HG02943 (cell line): ENCODE results near the gene CTBP2.

ENCODE experiments used
- ATAC-seq: cut with Tn5 transposase; IDR thresholded peaks from one replicate; pipeline ENCODE4 v1.9.1; 2021; ENCODE audit warnings: mild to moderate bottlenecking, low read depth, moderate library complexity; ENCODE audit not compliant: unreplicated experiment

The CTBP2 gene

GRCh38 chr10:125004571-125005311 is 155.6 kb downstream of the CTBP2 start:
- no peak for ATAC-seq

DNA sequence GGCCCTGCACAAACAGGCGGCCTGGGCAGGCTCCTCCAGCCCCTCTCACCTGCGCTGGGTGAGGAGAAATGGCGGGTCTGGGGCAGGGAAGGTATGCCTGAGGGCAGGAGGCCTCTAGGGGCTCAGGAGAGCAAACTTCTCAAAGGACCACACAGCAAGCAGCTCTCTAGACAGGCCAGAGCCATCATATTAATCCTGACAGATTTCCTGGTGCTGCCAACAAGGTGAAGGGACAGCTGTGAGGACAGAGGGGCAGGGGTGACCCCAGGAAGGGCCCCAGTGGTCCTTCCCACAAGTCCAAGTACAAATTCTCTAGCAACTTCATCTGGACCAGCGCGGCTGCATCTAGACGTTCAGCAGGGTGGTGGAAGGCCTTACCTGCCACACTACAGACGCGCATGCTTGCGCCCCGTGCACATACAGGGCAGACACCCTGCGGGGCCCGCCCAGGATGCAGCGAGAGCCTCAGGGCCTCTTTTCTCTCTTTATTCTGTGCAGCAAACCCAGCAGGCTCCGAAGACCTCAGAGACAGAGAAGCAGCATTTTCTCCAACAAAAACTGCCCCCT is 156.4 kb downstream of the CTBP2 start:
- ATAC-seq: no peak

DNA sequence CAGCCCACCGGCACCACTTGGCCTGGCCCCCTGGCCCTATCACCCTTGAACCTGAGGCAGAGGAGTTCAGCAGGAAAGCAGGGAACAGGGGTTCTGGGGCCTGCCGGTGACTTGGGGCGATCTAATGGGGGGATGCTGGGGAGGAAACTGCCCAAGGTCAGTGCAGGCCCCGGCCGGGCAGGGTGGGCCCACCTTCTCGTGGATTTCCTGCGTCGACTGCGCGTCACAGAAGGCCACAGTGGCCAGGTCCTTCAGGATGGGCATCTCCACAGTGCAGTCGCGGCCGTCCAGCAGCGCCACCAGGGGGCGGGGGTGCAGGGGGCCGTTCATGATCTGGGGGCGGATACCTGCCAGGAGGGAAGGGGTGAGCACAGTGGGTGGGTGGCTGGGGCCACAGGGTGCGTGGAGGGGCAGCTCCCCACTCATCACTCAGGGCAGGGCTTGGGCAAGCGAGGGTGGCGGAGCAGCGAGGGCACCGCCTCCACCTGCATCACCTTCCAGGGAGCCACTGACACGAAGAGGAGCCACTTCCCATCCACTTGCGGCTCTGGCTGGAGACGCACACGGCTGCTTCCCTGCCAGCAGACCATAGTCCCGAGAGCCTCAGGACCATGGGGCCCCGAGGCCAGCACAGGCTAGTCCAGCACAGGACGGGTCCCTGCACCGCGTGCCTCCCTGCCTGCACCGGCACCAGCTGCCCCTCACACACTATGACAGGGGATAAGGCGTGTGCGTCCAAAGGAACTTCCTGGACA is 157.0 kb downstream of the CTBP2 start:
- ATAC-seq: no peak

DNA sequence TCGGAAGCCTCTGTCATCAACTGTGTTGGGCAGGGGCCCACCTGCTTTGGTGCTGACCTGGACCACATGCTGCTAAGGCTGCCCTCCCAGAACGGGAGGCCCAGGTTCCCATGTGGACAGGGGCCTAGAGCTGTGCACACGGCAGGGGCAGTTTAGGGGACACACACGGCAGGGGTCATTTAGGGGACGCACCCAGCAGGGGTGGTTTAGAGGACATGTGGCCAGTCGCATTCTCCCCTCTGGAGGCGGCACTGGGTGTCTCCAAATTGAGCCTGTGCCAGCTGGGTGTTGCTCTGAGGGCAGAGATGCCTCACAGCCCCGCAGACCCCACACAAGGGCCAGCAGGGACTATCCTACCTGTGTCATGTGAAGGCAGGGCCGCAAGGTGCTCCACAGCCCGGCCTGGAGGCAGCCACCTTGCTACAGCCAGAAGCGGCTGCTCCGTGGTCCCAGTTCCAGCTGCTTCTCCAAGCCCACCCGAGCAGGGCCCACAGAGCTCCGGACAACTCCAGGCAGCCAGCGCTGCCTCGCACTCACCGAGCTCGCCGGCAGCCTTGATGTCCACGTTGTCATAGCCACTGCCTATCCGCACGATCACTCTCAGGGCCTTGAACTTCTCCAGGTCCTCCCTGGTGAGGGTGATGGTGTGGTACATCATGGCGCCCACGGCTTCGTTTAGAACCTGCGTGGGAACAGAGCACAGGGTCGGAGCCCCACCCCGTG is 157.8 kb downstream of the CTBP2 start:
- ATAC-seq: no peak

DNA sequence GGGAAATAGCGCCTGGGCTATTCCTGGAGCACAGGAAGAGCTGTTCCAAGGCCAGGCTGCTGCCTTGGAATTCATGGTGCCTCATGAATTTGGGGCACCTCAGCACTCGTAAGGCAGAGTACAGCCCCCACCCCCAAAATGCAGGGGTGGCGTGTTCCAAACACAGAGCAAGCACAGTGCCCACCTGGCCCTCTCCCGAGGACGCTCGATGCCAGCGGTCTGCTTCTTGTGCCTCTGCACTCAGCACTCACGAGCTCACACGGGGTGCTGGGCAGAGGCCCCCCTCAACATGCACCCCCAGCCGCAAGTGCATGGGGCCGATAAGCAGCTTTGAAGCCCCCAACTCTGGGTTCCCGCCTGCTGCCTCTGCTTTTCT is 158.3 kb downstream of the CTBP2 start:
- ATAC-seq: no peak

- ATAC-seq: no peak
Observed at GRCh38 chr10:125001313-125002046, 158.9 kb downstream of the CTBP2 start.

DNA sequence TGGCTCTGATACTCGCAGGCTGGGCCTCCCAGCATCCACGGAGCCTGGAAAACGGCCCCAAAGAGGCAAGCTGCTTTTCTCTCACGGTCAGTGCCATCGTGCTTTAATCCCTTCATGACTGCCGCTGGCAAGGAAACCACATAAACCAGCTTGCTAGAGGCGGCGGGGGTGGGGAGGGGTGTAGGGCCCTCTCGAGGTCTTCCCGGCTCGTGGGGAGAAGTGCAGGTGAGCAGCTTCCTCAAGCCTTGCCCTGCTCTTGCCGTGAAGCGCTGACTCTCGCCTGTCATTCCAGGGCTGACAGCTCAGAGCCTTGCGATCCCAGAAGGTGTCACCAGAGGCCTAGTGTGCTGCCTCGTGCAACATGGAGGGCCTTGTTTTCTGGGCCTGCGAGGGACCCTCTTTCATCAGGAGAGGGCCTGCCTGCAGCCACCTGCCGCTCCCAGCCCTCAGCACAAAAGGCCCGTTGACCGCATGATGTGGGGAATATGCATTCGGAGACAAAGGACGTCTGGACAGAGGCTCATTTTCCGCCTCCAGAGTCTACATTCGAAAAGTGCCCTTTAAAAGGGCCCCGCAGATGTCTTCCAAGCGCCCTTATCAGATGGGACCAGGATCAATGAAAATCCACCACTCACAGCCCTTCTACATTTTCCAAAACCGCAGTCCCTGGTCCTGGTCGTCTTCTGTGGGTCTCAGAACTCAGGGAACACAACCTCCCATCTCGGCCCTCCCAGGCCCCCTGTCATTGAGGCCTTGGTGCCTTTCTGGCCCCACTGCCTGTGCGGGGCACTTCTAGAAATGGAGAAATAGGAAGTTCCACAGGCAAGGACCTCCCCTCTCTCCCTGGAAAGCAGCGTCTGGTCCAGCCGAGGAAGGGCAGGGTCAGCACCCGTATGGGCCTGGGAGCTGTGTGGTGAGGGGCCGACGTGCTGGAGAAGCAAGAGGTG is 159.7 kb downstream of the CTBP2 start:
- ATAC-seq: no peak

GRCh38 chr10:124999433-125000365 is 160.7 kb downstream of the CTBP2 start:
- no peak for ATAC-seq

DNA sequence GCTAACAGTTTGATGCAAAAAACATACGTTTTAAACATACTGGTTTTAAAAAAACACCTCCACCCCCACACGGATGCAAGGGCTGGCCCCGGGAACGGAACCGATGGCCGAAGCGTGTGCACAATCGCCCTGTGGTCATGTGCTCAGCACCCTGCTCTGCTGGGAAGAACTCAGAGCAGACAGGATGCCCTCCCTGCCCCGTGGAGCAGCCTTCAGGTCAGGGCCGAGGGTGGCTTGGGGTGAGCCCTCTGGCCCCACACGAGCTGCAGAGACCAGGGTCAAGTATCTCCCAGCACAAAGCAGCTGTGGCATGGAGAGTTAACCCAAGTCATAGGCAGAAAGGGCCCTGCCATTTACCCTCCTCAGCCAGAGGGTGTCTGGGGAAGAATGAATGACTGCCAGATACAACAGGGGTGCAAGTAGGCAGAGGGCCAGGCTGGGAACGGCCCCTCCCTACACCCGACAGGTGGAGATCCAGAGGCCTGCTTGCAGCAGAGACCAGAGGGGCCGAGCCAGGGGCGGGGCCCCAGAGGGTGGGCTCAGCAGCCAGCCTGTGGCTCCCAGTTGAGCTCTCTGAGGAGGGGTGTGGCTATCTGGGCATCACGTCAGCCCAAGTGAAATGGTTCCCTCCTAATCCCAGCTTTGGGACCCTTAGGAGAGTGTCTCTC is 161.6 kb downstream of the CTBP2 start:
- no peak for ATAC-seq

DNA sequence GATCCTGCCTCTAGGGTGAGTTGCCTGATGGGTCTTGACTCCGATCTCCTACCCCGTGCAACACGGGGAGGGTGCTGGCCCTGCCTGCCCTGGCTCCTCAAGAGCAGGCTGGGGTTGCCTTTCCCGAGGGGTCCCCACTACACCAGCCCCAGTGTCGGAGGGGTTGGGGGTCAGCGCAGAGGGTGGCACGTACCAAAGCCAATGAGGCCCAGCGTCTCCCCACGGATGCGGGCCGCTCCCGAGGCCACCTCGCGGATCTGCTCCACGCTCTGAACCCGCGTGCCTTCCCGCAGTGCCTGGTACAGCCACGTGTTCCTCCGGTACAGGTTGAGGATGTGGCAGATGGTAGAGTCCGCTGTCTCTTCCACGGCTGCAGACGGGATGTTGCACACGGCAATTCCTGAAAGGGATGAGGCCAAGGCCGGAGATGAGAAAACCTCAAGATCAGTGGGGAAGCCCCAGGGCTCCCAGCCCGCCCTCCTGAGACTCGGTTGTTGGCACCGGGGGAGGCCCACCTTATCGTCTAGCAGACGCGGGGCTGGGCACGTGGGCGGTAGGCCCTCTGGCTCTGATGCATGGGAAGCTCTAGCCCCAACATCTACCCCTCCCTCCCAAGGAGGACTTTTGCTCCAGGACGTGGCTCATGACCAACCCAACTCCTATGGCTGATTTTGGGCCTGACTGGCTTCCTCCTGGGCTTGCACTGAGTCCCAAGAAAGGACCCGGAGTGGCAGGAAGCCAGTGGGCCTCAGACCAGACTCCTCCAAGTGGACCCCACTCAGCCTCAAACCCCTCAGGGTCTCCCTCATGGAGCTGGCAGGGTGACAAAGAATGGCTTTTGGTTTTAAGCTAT is 162.4 kb downstream of the CTBP2 start:
- no peak for ATAC-seq

DNA sequence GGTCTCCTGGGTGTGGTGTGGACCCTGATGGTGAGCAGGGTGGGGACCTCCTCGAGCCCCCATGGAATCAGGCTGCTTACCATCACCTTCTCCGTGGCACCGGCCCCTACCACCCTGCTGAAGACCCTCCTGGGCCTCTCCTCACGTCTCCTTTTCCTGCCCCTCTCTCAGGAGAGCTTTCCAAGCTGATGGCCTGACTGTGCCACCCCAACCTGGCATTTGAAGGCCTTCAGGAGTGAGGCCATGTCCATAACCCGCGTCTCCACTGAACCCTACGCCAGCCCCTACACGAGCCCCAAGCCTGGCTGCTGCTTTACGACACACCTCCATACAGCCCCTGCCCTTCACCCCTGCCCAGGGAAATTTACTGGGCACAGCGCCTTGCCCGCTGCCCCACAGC is 163.1 kb downstream of the CTBP2 start:
- no peak for ATAC-seq

- ATAC-seq: no peak
Observed at GRCh38 chr10:124996854-124997215, 163.5 kb downstream of the CTBP2 start.

DNA sequence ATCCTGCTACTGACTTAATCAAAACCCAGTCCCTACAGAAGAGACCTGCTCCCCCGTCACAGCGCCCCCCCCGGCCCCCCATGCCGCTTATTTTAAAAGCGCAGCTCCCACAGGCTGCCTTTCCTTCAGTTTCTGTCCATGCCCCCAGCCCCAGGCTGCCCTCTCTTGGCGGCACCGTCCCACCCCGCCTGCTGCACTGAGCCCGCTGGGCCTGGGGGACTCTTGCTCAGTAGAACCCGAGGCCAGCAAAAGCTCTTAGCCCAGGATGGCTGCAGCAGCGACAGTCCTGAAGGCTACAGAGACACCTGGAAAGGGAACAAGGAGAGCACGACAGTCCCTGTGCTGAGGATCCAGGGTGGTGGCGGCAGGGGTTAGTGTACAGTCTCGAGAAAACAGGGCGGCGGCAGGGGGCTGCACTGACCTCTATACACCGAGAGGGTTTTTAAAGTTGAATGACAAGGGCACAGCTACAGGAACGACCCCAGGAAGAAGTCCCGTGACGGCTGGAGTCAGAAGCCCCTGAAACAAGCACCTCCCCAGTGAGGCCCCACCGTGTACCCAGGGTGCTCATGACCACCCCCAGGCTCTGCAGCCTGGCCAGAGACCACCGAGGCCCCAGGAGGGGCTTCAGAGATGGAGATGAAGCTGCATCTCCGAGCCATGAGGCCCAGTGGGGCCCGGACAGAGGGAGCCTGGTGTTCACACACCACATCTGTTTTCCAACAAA is 164.1 kb downstream of the CTBP2 start:
- ATAC-seq: no peak

- no peak for ATAC-seq
Observed at GRCh38 chr10:124995605-124996004, 164.8 kb downstream of the CTBP2 start.

DNA sequence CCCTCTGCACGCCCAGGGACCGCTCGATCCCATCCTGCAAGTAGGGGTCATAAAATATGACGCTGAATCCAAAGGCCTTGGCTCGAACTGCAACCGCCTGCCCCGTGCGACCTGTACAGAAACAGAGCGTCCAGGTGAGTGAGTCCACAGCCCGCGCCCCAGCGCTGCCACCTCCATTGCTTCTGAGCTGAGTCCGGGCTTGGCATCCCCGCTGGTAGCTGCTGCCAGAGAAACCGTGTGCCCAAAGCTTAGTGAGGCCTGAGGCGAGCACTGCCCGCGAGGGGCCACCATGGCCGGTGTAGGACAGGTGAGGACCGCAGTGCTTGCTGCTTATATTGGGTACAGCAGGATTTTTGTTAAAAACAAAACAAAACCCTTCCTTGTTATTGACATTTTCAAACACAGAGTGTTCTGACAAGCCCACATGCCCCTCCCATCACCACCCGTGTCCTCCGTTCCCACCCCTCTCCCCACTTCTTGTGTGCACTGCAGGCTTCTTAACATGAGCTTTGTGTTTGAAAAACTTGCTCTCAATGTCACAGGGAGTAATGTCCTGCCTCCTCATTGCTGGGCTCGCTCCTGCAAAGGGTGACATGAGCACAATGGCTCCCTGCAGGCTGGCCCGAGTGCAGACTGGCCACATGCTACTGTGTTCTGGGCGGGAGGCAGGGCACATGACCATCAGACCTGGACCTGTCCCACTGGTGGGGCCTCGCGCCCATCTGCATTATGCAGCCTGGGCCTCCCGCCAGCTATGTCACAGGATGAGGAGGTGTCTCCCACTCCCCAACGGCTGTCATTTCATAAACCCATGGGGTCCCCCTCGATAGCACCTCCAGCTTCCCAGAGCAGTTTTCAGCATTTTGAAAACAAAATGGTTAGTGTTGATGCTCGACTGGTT is 165.5 kb downstream of the CTBP2 start:
- ATAC-seq: no peak
